ENCODE measurements around the gene BCAS1. TPM values are rescaled to one million over a fixed set of nuclear protein-coding genes. Genes with fewer than 3 reads are reported as not detected.

BCAS1 gene
- total RNA-seq, 1 experiment from 2014 or later, result 1.2 TPM

GRCh38 chr20:53999077-53999476, 71.3 kb downstream of the BCAS1 start:
- no peaks in the 10 kb centered on the region for H3K4me1 Mint-ChIP-seq (ENCODE audit: low read depth, unreplicated experiment)
- CTCF ChIA-PET, result no interaction called here
- no peak overlapping the region for H3K4me3 Mint-ChIP-seq (ENCODE audit: unreplicated experiment)

GRCh38 chr20:53996584-53997486, 73.6 kb downstream of the BCAS1 start:
- Histone ChIP-seq H3K4me3 (ENCODE audit: low read depth, low read length) (no peak overlapping the region), H3K27me3 (replicated peaks; ENCODE audit: control insufficient read depth, insufficient read depth, low read length) (no peaks in the 10 kb centered on the region), H3K36me3 (ENCODE audit: control insufficient read depth, insufficient read depth, low read length) (no peaks in the 10 kb centered on the region), H3K9me3 (peaks cover 15% of the 10 kb centered on the region), H3K4me1 (no peaks in the 10 kb centered on the region)
- Mint-ChIP-seq H3K36me3 (ENCODE audit: insufficient read depth, unreplicated experiment) (no peaks in the 10 kb centered on the region), H3K27ac (ENCODE audit: unreplicated experiment) (no peak overlapping the region), H3K4me1 (ENCODE audit: low read depth, unreplicated experiment) (no peaks in the 10 kb centered on the region), H3K9me3 (ENCODE audit: unreplicated experiment) (peaks cover 22% of the 10 kb centered on the region), H3K27me3 (ENCODE audit: insufficient read depth, unreplicated experiment) (peaks cover 17% of the 10 kb centered on the region), H3K4me3 (ENCODE audit: unreplicated experiment) (no peak overlapping the region)
- no TSS peak for BruUV-seq (replicated peaks)
- intact Hi-C loops (cut with micrococcal nuclease; ENCODE audit: unreplicated experiment), result no loop called here
- no peak for DNase-seq
- no peak for TF ChIP-seq CTCF (IDR thresholded peaks at IDR 0.05; ENCODE audit: insufficient read depth in 1 of 2, low read depth in 1 of 2, low read length in 1 of 2, severe bottlenecking in 1 of 2, unreplicated experiment in 1 of 2)
- POLR2A ChIA-PET, result no interaction called here
- CTCF ChIA-PET, result no interaction called here

More at GRCh38 chr20:53999077-53999476, 71.3 kb downstream of the BCAS1 start:
- Histone ChIP-seq H3K4me3 (ENCODE audit: low read depth, low read length) (no peak overlapping the region), H3K36me3 (ENCODE audit: control insufficient read depth, insufficient read depth, low read length) (no peaks in the 10 kb centered on the region), H3K4me1 (no peaks in the 10 kb centered on the region), H3K9me3 (peaks cover 20% of the 10 kb centered on the region), H3K27me3 (replicated peaks; ENCODE audit: control insufficient read depth, insufficient read depth, low read length) (no peaks in the 10 kb centered on the region)
- H3K27me3 Mint-ChIP-seq (ENCODE audit: insufficient read depth, unreplicated experiment), result peaks cover 10% of the 10 kb centered on the region
- POLR2A ChIA-PET, result no interaction called here
- H3K27ac Mint-ChIP-seq (ENCODE audit: unreplicated experiment), result no peak overlapping the region
- DNase-seq, result no peak
- H3K9me3 Mint-ChIP-seq (ENCODE audit: unreplicated experiment), result peaks cover 40% of the 10 kb centered on the region
- intact Hi-C loops (cut with micrococcal nuclease; ENCODE audit: unreplicated experiment), result no loop called here
- H3K36me3 Mint-ChIP-seq (ENCODE audit: insufficient read depth, unreplicated experiment), result no peaks in the 10 kb centered on the region
- no peak for TF ChIP-seq CTCF (IDR thresholded peaks at IDR 0.05; ENCODE audit: insufficient read depth in 1 of 2, low read depth in 1 of 2, low read length in 1 of 2, severe bottlenecking in 1 of 2, unreplicated experiment in 1 of 2)
- no TSS peak for BruUV-seq (replicated peaks)

- TF ChIP-seq CTCF (IDR thresholded peaks at IDR 0.05; ENCODE audit: insufficient read depth in 1 of 2, low read depth in 1 of 2, low read length in 1 of 2, severe bottlenecking in 1 of 2, unreplicated experiment in 1 of 2), result no peak
- ChIA-PET CTCF (no interaction called here), POLR2A (no interaction called here)
- no TSS peak for BruUV-seq (replicated peaks)
- no peaks in the 10 kb centered on the region for H3K4me1 Mint-ChIP-seq (ENCODE audit: low read depth, unreplicated experiment)
- peaks cover 13% of the 10 kb centered on the region for H3K9me3 Mint-ChIP-seq (ENCODE audit: unreplicated experiment)
- no peaks in the 10 kb centered on the region for H3K36me3 ChIP-seq (ENCODE audit: control insufficient read depth, insufficient read depth, low read length)
- H3K9me3 ChIP-seq, result peaks cover 10% of the 10 kb centered on the region
- H3K4me1 ChIP-seq, result no peaks in the 10 kb centered on the region
- no peak for DNase-seq
- intact Hi-C loops (cut with micrococcal nuclease; ENCODE audit: unreplicated experiment), result no loop called here
- no peak overlapping the region for H3K4me3 ChIP-seq (ENCODE audit: low read depth, low read length)
- H3K27ac Mint-ChIP-seq (ENCODE audit: unreplicated experiment), result no peak overlapping the region
- peaks cover 24% of the 10 kb centered on the region for H3K27me3 Mint-ChIP-seq (ENCODE audit: insufficient read depth, unreplicated experiment)
- no peaks in the 10 kb centered on the region for H3K36me3 Mint-ChIP-seq (ENCODE audit: insufficient read depth, unreplicated experiment)
- no peak overlapping the region for H3K4me3 Mint-ChIP-seq (ENCODE audit: unreplicated experiment)
- no peaks in the 10 kb centered on the region for H3K27me3 ChIP-seq (replicated peaks; ENCODE audit: control insufficient read depth, insufficient read depth, low read length)
Observed at GRCh38 chr20:53995949-53996348, 74.4 kb downstream of the BCAS1 start.
